ENCODE results near the gene ANO9. TPM values are rescaled to one million over a fixed set of nuclear protein-coding genes. Genes with fewer than 3 reads are reported as not detected.

The ANO9 gene
- total and polyA plus RNA-seq, 10 donors: 10.2 to 53.8 (median 26.3) TPM

- TF ChIP-seq CTCF (IDR thresholded peaks at IDR 0.05 in 8 of 11, conservative IDR thresholded peaks at IDR 0.05 in 3 of 11): no peak
- no peak for TF ChIP-seq POLR2AphosphoS5 (IDR thresholded peaks at IDR 0.05)
- TF ChIP-seq POLR2A (IDR thresholded peaks at IDR 0.05): no peak
- DNase-seq: no peak
These were observed 68.7 kb downstream of the ANO9 start for GRCh38 chr11:372809-373715.

GRCh38 chr11:371716-372590, 69.9 kb downstream of the ANO9 start:
- 82 to 87% (median 85%) methylated on average over 15 to 19 of the region's 19 CpGs for WGBS, 5 donors
- H3K9me3 ChIP-seq: no peaks in the 10 kb centered on the region
- peaks cover 6 to 21% (median 10%) of the 10 kb centered on the region in 6 donors for H3K4me1 ChIP-seq
- H3K27me3 ChIP-seq (replicated peaks in 1 of 7): peaks cover 7 to 49% (median 37%) of the 10 kb centered on the region in 7 donors
- no peak overlapping the region for H3K27ac ChIP-seq
- no peak overlapping the region for H3K4me3 ChIP-seq
- intact Hi-C loops (cut with DNase I; ENCODE audit: low total_unique reads): no loop called here
- DNase-seq: no peak
- H3K36me3 ChIP-seq: no peaks in the 10 kb centered on the region
- no peak for TF ChIP-seq POLR2AphosphoS5 (IDR thresholded peaks at IDR 0.05)

More at GRCh38 chr11:372809-373715, 68.7 kb downstream of the ANO9 start:
- Histone ChIP-seq H3K27ac (no peak overlapping the region), H3K27me3 (replicated peaks in 1 of 7) (peaks cover 5 to 39% (median 28%) of the 10 kb centered on the region in 7 donors), H3K36me3 (no peaks in the 10 kb centered on the region), H3K4me1 (peaks cover 6 to 18% (median 9%) of the 10 kb centered on the region in 6 donors), H3K9me3 (no peaks in the 10 kb centered on the region), H3K4me3 (no peak overlapping the region)
- intact Hi-C loops (cut with DNase I; ENCODE audit: low total_unique reads): no loop called here
- 82 to 93% (median 88%) methylated on average over 16 to 41 of the region's 41 CpGs for WGBS, 5 donors

- peaks cover 6 to 21% (median 10%) of the 10 kb centered on the region in 6 donors for H3K4me1 ChIP-seq
- WGBS, 5 donors: 72 to 88% (median 78%) methylated on average over 4 to 5 of the region's 5 CpGs
- peaks cover 7 to 58% (median 38%) of the 10 kb centered on the region in 7 donors for H3K27me3 ChIP-seq (replicated peaks in 1 of 7)
- DNase-seq: no peak
- H3K36me3 ChIP-seq: no peaks in the 10 kb centered on the region
- TF ChIP-seq POLR2AphosphoS5 (IDR thresholded peaks at IDR 0.05): no peak
- TF ChIP-seq CTCF (IDR thresholded peaks at IDR 0.05 in 8 of 11, conservative IDR thresholded peaks at IDR 0.05 in 3 of 11): no peak
- no peak for TF ChIP-seq POLR2A (IDR thresholded peaks at IDR 0.05)
- H3K9me3 ChIP-seq: no peaks in the 10 kb centered on the region
- no peak overlapping the region for H3K27ac ChIP-seq
- intact Hi-C loops (cut with DNase I; ENCODE audit: low total_unique reads): no loop called here
- no peak overlapping the region for H3K4me3 ChIP-seq
These were observed 70.8 kb downstream of the ANO9 start for GRCh38 chr11:371051-371450.

- DNase-seq: no peak
- Histone ChIP-seq H3K36me3 (no peaks in the 10 kb centered on the region), H3K4me1 (peaks cover 6 to 21% (median 10%) of the 10 kb centered on the region in 6 donors), H3K27me3 (replicated peaks in 1 of 7) (peaks cover 7 to 65% (median 38%) of the 10 kb centered on the region in 7 donors), H3K27ac (no peak overlapping the region), H3K9me3 (no peaks in the 10 kb centered on the region), H3K4me3 (peak overlapping the region in 1 of 8 donors; percentile 5)
- no peak for TF ChIP-seq POLR2A (IDR thresholded peaks at IDR 0.05)
- TF ChIP-seq CTCF (IDR thresholded peaks at IDR 0.05 in 8 of 11, conservative IDR thresholded peaks at IDR 0.05 in 3 of 11): no peak
- TF ChIP-seq POLR2AphosphoS5 (IDR thresholded peaks at IDR 0.05): no peak
- 28 to 42% (median 34%) methylated on average over 21 to 42 of the region's 42 CpGs for WGBS, 5 donors
- intact Hi-C loops (cut with DNase I; ENCODE audit: low total_unique reads): no loop called here
These were observed 71.5 kb downstream of the ANO9 start for GRCh38 chr11:370070-370941.

Data from spleen (tissue), 11 donors.